ENCODE data around the gene PHLPP1.
A peak's percentile ranks its signal among the peaks of the same experiment; 100 is the strongest.

Gene PHLPP1

DNA sequence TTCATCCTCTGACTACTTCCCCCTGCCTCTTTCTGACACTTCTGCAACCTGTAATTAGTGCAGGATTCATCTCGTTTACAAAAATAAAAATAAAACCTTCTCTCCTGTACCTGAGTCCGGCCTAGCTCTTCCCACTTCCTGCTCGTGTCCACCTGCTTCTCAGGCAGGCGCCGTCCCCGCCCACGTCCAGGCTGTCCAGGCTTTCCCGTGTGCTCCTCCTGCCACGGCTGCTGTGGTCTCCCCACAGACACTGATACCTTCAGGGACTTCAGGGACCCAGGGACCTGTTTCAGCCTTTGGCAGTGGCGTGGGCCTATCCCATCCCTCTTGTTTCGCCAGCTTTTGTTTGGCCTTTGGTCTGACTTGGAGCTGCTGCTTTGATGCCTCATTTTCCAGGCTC lies 272.5 kb downstream of the PHLPP1 start:
- DNase-seq = no peak

DNA sequence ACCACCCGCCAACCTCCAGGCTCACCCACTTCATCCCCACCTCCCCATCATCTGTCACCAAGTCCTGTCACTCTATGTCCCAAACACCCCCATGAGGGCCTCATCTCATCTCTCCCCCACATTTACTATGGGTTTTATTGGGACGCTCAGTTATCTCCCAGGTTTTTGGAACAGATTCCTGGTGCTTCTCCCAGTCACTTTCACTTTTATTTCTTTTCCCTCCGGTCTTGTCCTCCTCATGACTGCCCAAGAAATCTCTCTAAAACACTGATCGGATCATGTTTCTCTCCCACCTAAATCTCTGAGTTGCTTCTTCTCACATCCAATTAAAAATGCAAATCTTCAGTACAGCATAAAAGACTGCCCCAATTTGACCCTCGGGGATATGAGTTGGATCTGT lies 273.1 kb downstream of the PHLPP1 start:
- DNase-seq = no peak

DNA sequence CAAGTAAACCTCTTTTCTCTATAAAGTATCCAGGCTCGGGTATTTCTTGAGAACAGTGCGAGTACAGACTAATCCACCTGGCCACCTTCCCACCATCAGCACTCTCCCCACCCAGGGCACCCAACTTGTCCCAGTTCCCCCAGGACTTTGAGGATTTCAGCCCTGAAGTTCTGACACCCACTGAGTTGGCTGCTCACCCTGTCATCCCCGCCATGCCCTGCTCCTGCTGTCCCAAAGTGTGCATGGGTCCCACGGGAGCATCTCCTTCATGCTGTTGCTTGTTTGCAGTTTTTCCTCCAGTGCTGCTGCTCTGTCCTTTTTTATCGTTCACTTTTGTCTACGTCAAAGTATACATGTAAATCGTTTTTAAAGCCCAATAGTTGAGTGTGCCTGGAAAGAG lies 273.9 kb downstream of the PHLPP1 start:
- no peak for DNase-seq

DNA sequence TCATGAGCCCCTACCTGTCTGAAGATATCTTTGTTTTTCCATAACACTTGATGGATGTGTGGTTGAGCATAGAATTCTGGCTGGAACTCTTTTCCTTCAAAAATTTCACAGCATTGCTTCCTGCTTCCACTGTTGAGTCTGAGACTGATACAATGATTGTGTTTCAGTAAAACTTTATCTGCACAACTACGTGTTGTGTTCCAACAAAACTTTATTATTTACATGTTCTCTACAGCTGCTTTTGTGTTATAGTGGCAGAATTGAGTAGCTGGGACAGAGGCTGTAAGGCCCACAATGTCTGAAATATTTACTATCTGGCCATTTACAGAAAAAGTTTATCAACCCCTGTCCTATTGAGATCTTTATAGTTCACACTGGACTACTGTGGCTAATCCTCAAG lies 275.3 kb downstream of the PHLPP1 start:
- DNase-seq = no peak

DNA sequence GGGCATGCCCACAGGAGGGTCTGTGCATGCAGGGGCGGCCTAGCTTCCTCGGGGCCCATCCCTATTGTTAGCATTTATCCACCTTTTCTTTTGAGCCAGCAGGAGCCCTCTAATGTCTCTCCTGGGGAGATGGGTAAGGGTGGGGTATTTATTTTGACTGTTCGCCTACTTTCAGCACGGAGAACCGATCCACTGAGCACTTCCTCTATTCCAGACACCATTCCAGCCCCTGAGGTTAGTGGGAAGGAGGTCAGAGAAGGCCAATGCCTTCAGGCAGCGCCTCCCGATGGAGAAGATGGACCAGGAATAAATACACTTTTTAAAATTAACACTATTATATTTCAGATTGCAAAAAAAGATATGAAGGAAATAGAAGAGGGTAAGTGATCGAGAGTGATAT lies 276.0 kb downstream of the PHLPP1 start:
- no peak for DNase-seq

DNA sequence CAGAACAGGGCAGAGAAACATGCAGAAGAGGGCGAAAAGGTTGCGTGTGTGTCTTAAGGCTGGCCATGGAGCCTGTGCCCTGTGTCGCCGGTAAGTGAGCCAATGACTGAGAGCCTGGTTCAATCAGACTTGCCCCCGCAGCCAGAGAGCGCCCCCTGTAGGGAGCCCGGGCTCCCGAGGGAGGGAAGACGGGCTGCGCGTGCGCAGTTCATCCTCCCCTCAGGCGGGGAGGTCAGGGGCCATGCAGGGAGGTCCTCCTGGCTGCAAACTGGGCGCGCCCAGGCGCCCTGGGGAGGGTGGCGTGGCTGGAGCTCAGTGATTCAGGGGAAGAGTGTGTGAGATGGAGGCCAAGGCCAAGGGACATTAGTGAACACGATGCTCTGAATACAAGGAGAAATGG lies 276.6 kb downstream of the PHLPP1 start:
- no peak for DNase-seq

DNA sequence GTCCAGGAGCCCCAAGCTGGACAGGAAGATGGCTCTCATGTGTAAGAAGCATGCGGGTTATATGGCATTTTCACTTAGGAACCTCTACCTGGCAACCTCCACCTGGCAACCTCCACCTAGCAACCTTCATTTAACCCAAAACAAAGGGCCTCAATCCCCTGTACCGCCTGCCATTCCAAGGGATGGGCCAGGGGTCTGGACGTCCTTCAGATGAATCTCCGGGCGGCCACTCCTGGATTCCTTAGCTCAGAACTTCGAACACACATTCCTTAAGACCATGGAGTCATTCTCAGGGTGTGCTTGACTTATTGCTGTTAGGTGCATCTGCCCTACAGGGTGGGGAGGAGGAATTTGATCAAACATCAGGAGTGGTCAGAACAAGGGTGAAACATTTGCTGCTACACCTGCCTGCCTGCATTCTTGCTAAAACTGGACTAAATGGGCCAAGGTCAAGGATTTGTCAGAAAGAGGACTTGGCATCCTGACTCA lies 277.6 kb downstream of the PHLPP1 start:
- no peak for DNase-seq

DNA sequence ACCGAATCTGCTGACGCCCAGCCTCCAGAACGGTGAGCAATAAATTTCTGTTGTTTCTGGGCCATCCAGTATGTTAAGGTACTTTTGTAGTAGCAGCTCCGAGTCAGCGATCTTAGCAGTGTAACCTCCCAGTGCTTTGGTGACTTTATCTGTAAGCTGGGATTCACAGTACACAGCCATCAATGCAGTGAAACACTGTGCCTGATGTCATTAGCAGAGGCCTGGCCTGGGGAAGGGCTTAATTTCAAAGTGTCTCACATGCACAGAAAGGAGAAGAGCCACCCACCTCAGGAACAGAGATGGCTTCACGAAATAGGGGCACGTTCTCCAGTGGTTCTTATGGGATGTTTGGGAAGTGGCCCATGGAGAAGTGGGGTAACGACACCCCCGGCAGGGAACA lies 281.2 kb downstream of the PHLPP1 start:
- DNase-seq = no peak

DNA sequence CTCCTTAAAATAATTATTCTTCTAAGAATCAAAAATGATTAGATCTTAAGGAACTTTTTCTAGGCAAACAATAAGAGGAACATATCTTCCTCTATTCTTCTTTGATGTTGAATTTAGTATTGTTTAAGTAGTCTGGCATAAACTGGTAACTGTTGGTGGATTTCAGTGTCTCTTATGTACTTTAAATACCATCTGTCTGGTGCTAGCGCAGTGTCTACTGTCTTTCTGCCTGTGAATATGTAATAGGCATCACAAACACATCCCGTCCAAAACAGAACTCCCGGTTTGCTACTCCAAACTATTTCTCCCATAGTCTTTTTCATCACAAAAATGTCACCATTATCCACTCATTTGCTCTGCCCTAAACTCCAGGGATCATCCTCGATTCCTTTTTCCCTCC lies 281.7 kb downstream of the PHLPP1 start:
- DNase-seq = no peak

DNA sequence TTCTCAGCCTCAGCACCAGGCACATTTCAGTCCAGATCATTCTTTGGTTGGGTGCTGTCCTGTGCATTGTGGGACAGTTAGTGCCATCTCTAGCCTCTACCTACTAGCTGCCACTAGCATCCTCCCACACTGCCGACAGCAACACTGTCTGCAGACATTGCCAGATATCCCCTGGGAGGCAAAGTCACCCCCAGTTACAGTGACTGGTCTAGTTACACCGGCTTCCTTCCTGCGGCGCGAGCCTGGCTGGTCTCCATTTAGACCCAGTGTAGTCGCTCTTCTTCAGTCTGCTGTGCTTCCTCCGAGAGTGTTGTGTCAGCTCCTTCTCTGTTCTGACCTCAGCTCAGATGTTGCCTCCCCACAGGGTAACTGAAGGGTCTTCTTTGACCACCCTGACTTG lies 283.1 kb downstream of the PHLPP1 start:
- DNase-seq = no peak

DNA sequence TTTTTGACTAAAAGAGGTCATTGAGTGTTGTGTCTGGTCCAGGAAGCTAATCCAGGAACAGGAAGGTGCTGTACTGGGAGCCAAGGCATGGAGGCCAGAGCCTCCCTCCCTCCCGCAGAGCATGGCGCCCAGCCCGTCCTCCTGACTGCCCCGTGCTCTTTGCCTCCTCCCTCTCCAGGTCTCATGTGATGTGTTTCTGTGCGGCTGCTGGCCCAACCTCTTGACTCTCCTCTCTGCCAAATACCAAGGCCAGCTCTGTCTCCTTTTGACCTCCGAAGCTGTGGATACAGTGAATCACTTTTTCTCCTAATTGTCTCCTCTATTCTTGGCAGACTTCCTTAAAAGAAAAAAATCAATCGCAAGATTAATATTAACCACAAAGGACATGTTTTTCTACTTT lies 284.1 kb downstream of the PHLPP1 start:
- DNase-seq = peak; percentile 41

DNA sequence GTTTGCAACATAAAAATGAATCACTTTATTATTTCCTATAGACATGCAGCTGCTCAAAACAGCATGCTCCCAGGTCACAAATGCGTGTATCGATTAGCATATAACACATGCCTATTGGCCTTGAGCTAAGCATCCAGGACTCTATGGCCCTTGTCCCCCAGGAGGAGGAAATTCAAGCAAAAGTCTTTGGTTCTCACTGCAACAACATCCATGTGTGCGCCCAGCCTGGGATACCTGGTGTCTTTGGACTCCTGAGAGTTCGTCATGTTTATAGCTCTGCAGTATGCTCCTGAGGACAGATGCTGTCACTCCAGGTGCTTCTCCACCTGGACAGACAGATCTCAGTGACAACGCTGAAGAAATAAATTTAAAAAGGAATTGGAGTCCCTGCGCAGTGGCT lies 284.6 kb downstream of the PHLPP1 start:
- DNase-seq = no peak

DNA sequence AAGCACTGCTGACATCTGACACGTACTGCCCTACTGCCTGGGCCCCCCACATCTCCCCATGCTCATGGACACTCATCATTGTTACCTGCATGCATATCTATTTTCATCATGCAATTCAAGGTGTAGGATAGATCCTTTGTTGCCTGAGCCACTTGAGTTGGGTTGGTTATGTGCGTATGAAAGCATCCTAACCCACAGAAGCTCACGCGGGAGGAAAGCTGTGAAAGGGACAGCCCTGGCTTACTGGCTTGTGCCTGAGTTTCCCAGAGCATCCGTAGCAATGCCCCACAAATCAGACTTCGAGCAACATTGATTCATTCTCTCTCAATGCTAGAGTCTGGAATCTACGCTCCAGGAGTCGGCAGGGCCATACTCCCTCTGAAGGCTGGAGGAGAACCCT lies 285.5 kb downstream of the PHLPP1 start:
- no peak for DNase-seq

DNA sequence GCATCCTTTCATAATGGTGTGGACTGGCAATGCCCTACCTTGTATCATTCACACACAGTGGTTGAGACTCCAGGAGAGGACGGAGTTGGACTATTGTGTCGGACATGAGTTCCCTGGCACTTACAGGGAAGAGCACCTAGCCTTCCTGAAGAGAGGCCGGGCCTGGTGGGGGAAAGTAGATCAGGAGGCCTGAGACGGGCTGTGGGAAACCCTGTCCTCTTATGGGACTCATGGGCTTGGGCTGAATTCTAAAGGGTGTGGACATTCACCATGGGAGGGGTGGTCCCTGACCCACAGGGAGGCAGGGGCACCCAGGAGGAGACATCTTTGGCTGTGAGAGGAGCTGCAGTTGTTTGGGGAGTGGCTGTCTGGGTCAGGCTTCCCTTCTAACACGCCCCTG lies 286.5 kb downstream of the PHLPP1 start:
- no peak for DNase-seq

DNA sequence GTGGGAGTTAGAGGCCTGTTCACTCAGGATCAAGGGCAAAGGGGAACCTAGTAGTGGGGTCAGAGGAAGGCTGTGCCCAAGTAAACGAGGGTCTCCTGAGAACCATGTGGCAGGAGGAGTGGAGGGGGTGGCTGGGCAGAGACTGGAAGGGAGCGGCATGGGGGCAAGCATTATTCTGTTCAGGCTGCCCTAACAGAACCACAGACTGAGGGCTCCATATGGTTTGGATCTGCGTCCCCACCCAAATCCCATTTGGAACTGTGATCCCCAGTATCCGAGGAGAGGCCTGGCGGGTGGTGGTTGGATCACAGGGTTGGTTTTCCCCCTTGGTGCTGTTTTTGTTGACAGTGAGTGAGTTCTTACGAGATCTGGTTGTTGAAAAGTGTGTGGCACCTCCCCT lies 287.0 kb downstream of the PHLPP1 start:
- no peak for DNase-seq

DNA sequence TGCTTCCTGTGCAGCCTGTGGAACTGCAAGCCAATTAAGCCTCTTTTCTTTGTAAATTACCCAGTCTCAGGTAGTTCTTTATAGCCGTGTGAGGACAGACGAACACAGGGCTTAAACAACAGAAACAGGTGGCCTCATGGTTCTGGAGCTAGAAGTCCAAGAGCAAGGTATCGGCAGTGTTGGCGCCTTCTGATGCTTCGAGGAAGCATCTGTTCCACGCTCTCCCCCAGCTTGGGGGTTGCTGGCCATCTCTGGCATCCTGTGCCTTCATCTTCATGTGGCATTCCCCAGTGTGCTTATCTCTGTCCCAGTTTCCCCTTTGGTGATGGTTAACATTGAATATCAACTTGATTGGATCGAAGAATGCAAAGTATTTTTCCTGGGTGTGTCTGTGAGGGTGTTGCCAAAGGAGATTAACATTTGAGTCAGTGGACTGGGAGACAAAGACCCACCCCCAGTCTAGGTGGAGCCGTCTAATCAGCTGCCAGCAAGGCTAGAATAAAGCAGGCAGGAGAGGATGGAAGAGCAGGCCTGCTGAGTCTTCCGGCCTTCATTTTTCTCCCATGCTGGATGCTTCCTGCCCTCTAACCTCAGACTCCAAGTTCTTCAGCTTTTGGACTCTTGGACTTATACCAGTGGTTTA lies 287.6 kb downstream of the PHLPP1 start:
- no peak for DNase-seq

DNA sequence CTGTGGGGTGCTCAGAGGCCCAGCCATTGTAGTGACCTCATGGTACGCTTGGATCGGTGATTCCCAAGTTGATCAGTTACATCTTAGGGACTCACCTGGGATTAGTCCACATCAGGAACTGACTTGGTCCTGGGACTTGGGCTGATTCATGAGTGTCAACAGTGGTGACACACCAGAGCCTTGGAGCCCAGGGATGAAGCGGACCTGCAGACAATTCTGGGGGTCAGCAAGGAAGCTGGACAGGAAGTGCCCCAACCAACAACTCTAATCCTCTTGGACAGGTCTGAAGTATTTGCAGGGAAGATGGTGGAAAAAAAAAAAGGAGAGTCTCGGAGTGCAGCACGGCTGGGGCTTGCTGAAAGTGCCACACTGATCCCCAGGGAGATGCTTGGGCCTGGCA lies 288.6 kb downstream of the PHLPP1 start:
- no peak for DNase-seq

DNA sequence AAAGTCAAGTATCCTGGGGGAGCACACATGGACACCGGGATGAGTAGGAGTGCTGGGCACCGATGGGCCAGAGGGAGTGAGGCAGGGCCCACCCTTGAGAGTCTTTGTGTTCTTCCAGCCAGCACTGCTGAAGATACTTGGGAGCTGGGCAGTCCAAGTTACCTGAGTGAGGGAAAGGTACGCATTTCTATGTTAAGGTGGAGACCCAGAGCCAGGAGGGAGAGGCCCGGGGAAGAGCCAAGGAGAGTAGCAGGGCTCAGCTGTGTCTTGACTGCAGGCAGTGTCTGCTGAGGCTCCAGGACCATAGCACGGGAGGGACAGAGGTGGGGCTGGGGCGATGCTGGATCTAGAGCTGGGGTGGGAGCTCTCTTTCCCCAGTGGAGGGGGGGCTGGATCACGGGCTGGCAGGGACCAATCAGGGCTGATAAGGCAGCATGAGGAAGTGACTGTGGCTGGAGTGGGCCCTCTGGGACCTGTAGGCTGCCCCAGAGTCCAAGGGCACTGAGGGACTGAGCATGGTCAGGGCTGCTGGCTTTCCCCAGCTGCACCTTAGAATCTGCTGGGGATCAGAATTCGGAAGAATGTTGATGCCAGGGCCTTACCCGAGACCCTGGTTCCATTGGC lies 289.2 kb downstream of the PHLPP1 start:
- DNase-seq = no peak

DNA sequence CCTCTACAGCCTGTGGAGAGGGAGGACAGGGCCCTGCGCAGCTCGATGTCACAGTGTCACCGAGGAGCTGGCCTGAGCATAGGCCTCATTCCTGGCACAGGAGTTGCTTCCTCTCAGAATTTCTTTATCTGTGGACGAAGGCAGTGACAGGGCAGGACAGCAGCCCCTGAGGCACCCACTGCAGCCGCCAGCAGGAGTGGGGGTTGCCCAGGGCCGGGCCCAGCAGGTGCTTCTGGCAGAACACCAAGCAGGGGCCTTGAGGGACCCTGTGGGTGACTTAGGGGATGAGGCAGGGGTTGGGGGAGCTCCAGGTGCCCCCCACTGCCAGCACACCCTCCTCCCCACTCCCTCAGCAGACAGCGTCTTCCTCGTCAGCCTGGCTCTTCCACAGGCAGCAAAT lies 290.0 kb downstream of the PHLPP1 start:
- no peak for DNase-seq

DNA sequence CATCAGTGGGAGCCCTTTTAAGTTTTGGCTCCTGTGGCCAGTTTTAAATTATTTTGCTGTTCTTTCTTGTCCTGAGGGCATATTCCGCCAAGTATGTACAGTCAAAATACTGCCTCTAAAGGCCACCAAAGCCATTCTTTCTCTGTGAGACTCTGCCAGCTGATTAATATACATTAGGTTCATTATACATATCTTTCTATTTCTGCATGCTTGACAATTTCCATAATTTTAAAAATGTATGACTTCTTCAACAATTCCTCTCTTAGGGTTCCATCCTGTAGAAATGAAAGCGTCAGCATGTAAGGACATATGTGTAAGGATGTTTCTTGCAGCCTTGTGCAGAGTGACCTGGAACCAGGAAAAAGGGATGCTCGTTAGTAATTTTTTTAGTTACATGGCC lies 291.9 kb downstream of the PHLPP1 start:
- DNase-seq = no peak

DNA sequence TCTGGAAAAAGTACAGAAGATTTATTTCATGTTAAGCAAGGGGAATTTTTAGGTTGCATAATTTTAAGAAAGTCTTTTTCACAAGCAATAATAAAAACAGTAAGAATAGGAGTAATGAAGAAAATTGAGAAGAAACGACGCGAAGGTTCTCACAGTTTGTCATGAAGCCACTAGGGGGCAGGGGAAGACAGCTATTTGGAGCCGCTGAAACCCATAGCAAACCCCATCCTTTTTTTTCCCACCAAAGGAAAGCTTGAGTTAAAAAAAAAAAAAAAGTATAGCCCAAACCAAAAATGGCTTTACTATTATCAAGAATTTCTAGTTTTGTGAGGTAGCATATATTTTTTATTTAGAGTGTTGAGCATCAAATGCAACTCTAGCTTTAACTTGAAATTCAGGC lies 300.9 kb downstream of the PHLPP1 start:
- peak; percentile 59 for DNase-seq

DNA sequence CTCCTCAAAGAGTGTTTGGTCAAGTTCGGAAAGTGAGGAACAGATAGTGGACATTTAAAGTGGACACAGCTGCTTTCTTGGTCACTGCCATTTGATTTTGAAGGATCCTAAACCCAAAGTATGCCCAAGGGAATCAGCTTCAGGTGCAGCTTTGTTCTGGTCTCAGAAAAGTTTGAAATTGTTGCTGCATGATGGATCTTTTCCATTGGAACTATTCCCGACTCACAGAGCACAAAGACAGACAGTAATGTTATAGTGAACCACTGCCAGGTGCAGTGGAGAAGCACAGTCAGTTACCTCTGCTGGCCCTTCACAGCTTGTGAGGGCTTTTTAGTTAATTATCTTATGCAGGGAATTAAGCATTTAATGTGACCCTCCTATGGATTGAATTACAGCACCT lies 301.7 kb downstream of the PHLPP1 start:
- DNase-seq = no peak

DNA sequence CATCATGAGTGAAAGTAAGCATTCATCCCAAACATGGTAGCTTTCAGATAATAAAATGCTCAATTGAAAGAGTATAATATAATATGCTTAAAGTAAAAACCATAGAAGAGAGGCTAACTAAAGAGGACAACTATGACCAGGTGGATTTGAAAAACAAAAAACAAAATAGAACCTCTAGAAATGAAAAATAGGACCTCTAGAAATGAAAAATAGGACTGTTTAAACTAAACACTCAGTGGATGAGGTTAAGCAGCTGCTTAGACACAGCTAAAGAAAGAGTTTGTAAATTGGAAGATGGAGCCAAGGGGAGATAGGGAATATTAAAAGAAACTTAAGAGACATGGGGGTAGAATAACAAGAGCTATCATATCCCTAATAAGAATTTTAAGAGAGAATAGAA lies 302.6 kb downstream of the PHLPP1 start:
- DNase-seq = no peak

DNA sequence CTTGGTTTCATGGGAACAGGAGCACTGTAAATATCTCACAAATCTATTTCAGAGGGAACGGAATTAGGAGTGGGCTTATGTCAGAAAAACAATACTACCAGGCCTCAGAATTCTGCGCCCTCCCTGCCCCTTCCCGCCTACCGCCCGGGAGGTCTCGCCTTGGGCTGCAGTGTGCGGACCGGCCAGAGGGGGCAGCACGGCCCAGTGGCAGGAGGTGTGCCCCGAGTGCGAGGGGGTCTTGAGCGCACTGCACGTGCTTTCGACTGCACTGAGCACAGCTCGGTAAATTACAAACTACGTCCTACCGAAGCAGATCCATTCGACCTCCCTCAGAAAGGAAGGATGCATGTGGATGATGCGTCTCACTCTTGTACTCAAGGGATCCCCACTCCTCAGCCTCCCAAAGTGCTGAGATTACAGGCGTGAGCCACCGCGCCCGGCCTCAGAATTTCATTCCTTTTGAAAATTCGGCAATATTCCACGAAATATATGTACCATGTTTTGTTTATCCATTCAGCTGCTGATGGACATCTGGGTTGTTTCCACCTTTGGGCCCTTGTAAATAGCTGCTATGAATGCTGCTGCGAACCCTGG lies 307.2 kb downstream of the PHLPP1 start:
- DNase-seq = no peak
